Gastroesophageal sphincter (tissue), 3 donors: Measurements from ENCODE around the gene LGMN.

Experiments used
- CTCF ChIP-seq, 4 experiments: fragments of 200-600 bp in 2 of 4; fragments of 450-650 bp in 2 of 4; sonication (generic) in 1 of 4; IDR thresholded peaks; one replicate each; pipeline ENCODE4 v1.5.1; 2017 to 2019; ENCODE audit warnings: antibody characterized with exemption in 4 of 4, mild to moderate bottlenecking in 2 of 4, moderate library complexity in 2 of 4
- EP300 ChIP-seq: sonication (generic); formaldehyde crosslinking; IDR thresholded peaks from one replicate; pipeline ENCODE4 v1.6.1; 2017; ENCODE audit warnings: antibody characterized with exemption, mild to moderate bottlenecking
- POLR2A ChIP-seq, 2 donors: fragments of 450-650 bp; IDR thresholded peaks; one replicate each; pipeline ENCODE4 v1.6.1; 2017; ENCODE audit warnings: antibody characterized with exemption in 2 of 2, mild to moderate bottlenecking in 2 of 2, moderate library complexity in 1 of 2
- POLR2AphosphoS5 ChIP-seq: sonication (generic); formaldehyde crosslinking; IDR thresholded peaks from one replicate; pipeline ENCODE4 v1.6.1; 2017; ENCODE audit warnings: antibody characterized with exemption

- TF ChIP-seq POLR2AphosphoS5 (no peak), CTCF (IDR thresholded peaks at IDR 0.05) (no peak), POLR2A (IDR thresholded peaks at IDR 0.05) (no peak), EP300 (no peak)
Observed at GRCh38 chr14:92659765-92660561, 88.5 kb downstream of the LGMN start.
